ENCODE data around the gene COL4A3.

COL4A3 gene

GRCh38 chr2:227341553-227341952 is 177.1 kb downstream of the COL4A3 start:
- DNase-seq (ENCODE audit: low spot score) = no peak

GRCh38 chr2:227344231-227344630 is 179.8 kb downstream of the COL4A3 start:
- DNase-seq (ENCODE audit: low spot score) = no peak

GRCh38 chr2:227347117-227347516 is 182.7 kb downstream of the COL4A3 start:
- no peak for DNase-seq (ENCODE audit: low spot score)

GRCh38 chr2:227348324-227348723 is 183.9 kb downstream of the COL4A3 start:
- DNase-seq (ENCODE audit: low spot score) = no peak

GRCh38 chr2:227349989-227350612 is 185.7 kb downstream of the COL4A3 start:
- DNase-seq (ENCODE audit: low spot score) = no peak

- no peak for DNase-seq (ENCODE audit: low spot score)
These were observed 187.2 kb downstream of the COL4A3 start for GRCh38 chr2:227351639-227352038.

- DNase-seq (ENCODE audit: low spot score) = no peak
These were observed 195.9 kb downstream of the COL4A3 start for GRCh38 chr2:227360351-227360750.

GRCh38 chr2:227363756-227364155 is 199.3 kb downstream of the COL4A3 start:
- DNase-seq (ENCODE audit: low spot score) = no peak
